ENCODE measurements around the gene EPHA5.

EPHA5 gene

DNA sequence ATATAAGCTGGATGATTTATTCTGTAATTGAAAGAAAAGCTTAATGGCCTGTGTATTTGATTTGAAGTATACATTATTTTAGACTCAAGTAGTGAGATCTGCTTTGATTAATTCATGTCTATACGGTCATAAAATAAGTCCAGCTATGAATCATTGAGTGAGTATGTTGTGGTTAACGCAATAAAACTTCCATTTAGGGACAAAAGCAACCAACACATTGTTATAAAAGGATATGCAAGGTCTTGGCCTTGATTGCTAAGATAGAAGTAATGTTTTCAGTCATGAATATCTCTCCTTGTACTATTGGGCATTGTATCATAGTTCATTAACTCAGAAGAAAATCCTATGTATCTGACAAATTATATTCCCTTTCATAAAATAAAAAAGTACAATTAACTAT, 162.1 kb downstream of the EPHA5 start:
- H3K4me3 ChIP-seq (ENCODE audit: low read depth, low read length) = no peak overlapping the region

DNA sequence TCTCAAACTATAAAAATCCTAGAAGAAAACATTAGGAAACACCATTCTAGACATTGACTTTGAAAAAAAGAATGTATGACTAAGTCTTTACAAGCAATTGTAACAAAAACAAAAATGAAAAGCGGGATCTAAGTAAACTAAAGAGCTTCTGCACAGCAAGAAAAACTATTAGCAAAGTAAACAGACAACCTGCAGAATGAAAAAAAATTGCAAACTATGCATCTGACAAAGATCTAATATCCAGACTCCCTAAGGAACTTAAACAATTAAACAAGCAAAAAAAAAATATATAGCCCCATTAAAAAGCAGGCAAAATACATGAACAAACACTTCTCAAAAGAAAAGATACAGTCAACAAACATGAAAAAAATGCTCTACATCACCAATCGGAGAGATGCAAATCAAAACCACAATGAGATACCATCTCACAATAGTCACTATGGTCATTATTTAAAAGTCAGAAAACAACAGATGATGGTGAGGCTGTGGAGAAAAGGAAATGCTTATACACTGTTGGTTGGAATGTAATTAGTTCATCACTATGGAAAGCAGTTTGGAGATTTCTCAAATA, 168.1 kb downstream of the EPHA5 start:
- H3K4me3 ChIP-seq (ENCODE audit: low read depth, low read length) = no peak overlapping the region

DNA sequence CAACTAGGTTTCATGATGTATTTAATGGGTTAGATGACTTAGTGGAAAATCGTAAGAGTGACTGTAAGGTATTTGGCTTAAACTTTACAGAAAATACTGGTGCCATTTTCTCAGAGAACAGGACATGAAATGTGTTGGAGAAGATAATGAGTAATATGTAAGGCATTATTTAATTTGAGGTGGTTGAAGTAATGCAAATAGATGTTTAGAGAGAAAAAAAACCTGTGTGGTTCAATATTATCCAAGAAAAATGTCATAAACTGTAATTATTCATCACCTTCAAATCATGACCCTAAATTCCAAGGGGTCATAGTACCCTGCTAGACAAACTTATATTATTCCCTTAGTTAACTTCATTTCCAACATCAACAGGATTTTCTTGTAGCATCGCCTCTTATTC, 171.7 kb downstream of the EPHA5 start:
- H3K4me3 ChIP-seq (ENCODE audit: low read depth, low read length) = no peak overlapping the region

DNA sequence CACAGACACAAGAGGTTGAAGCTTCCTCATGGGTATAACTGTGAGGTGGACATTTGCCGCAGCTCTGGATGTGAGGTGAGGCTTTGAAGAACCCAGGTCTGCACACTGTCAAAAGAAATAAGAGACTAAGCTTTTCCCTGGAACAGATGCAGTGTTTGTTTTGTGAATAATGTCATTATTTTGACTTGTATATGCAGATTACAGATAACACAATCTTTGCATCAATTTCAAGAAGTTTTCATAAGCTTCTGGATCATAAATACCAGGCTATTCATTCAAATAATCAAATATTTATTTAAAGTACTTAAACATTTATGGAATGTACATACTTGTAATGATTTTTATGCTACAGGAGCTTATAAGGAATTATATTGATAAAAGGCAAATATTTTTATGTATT, 174.8 kb downstream of the EPHA5 start:
- no peak overlapping the region for H3K4me3 ChIP-seq (ENCODE audit: low read depth, low read length)

GRCh38 chr4:65482410-65482809, 187.9 kb downstream of the EPHA5 start:
- no peak overlapping the region for H3K4me3 ChIP-seq (ENCODE audit: low read depth, low read length)

GRCh38 chr4:65472531-65472930, 197.8 kb downstream of the EPHA5 start:
- no peak overlapping the region for H3K4me3 ChIP-seq (ENCODE audit: low read depth, low read length)

DNA sequence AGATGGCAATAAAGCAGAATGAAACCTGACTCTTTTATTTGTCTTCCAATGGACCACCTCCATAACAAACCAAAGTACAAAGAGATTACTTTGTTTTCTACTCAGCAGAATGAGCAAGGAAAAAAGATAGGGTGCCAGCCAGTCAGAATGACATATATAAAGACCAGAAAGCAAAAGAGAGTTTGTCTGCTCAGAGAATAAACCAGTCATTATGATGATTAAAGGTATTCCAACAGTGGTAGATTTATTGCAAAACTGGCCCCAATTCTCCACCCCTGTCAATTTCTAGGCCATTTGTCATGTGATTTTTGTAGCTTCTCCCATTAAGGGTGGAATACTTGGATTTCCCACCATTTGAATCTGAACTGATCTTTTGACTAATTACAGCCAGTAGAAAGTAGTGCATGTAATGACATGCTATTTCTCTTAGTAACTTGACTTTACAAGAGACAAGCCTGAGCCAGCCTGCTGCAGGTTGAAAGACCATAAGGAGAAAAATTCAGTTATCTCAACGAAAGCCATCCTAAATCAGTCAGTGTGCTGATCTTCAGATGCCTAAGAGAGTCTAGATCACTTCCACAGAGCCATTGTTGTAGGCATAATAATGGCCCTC, 203.1 kb downstream of the EPHA5 start:
- no peak overlapping the region for H3K4me3 ChIP-seq (ENCODE audit: low read depth, low read length)

DNA sequence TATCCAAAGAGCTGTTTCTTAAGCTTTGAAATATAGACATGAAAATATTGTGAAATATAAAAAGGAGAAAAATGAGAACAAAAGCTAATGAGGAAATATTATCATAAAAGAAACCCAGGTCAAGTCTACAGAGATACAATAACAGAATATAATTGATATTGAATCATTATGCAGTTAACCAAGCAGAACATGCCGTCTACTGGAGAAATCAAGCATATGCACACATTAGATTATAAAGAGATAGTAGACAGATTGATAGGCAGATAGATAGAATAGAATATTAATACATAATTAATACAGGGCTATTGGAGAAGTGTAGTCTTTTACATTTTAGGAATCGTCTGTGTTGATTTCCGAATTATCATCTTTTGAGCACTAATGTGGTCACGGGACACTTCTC, 208.5 kb downstream of the EPHA5 start:
- H3K4me3 ChIP-seq (ENCODE audit: low read depth, low read length) = no peak overlapping the region

DNA sequence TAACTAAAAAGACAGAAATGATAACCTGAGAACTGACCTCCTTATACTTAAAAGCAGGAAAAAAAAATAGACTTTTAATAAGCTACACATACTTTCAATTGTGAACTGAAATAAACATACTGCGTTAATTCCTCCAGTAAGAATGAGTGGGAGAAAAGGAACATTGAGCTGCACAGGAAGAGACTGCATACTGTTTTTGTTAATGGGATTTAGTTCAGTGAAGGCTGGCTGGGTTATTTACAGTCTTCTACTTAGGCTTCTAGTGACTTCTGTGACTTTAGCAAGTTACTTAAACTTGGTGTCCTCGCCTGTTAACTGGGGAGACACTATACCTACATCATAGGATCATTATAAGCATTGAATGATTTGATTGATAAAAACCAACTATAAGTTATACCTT, 213.3 kb downstream of the EPHA5 start:
- no peak overlapping the region for H3K4me3 ChIP-seq (ENCODE audit: low read depth, low read length)

- H3K4me3 ChIP-seq (ENCODE audit: low read depth, low read length) = no peak overlapping the region
Observed at GRCh38 chr4:65456579-65456978, 213.7 kb downstream of the EPHA5 start.

- H3K4me3 ChIP-seq (ENCODE audit: low read depth, low read length) = no peak overlapping the region
Observed at GRCh38 chr4:65453398-65453797, 216.9 kb downstream of the EPHA5 start.

DNA sequence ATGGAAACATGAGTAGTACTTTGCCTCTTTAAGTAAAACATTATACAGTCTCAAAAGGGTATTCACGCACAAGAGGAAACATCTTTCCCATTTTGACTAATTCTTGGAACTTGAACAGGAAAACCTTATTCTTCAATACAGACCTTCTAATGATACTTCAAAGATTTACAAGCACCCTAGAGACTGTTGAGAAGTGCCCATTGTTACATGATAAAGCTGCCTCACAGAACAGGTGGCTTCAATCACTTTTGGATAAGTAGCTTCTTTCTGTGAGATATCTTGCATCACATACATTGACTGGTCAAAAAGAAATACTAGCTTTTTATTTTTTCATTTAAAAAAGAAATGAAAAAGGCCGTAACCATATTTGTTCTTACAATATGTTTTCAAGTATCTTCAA, 219.4 kb downstream of the EPHA5 start:
- H3K4me3 ChIP-seq (ENCODE audit: low read depth, low read length) = no peak overlapping the region

- no peak overlapping the region for H3K4me3 ChIP-seq (ENCODE audit: low read depth, low read length)
Observed at GRCh38 chr4:65437102-65437501, 233.2 kb downstream of the EPHA5 start.

GRCh38 chr4:65422109-65422508, 248.2 kb downstream of the EPHA5 start:
- H3K4me3 ChIP-seq (ENCODE audit: low read depth, low read length) = no peak overlapping the region

DNA sequence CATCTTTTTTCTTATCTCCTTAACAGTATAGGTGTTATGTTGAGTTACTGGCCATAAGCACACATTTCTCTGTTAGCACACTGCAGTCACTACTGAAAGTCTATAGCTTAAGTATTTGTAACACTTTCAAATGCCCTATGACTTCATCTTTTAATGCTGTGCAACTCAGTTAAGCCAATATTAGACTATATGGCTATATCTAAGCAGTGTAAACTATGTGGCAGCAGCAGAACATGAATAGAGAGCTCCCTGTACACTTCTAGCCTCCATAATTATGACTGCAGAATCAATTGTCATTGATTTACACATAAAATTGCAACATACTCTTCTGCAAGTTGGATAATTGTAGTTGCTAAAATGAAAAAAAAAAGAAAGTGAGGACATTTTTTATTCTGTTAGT, 250.3 kb downstream of the EPHA5 start:
- H3K4me3 ChIP-seq (ENCODE audit: low read depth, low read length) = no peak overlapping the region

GRCh38 chr4:65416891-65417290, 253.4 kb downstream of the EPHA5 start:
- no peak overlapping the region for H3K4me3 ChIP-seq (ENCODE audit: low read depth, low read length)

GRCh38 chr4:65407483-65407882, 262.8 kb downstream of the EPHA5 start:
- H3K4me3 ChIP-seq (ENCODE audit: low read depth, low read length) = no peak overlapping the region

GRCh38 chr4:65401083-65401482, 269.2 kb downstream of the EPHA5 start:
- no peak overlapping the region for H3K4me3 ChIP-seq (ENCODE audit: low read depth, low read length)

GRCh38 chr4:65399084-65399483, 271.2 kb downstream of the EPHA5 start:
- no peak overlapping the region for H3K4me3 ChIP-seq (ENCODE audit: low read depth, low read length)

DNA sequence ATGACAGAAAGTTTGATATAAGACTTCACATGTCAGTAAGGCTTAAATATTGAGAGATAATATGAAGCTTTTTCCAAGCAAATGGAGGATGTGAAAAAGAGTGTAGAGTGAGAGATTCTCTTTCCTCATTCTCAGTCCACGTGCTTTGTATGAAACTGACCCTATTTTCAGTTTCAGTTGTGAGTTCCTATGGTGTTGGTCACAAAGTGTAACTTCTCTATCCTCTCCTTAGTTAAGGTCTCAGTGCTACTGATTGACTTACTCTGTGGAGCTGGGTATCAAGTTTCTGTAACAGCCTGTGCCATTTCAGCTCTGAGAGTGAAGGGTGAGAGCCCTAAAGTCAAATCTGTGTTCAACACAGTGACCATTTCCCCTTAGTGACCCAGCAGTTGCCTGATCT, 277.2 kb downstream of the EPHA5 start:
- no peak overlapping the region for H3K4me3 ChIP-seq (ENCODE audit: low read depth, low read length)

DNA sequence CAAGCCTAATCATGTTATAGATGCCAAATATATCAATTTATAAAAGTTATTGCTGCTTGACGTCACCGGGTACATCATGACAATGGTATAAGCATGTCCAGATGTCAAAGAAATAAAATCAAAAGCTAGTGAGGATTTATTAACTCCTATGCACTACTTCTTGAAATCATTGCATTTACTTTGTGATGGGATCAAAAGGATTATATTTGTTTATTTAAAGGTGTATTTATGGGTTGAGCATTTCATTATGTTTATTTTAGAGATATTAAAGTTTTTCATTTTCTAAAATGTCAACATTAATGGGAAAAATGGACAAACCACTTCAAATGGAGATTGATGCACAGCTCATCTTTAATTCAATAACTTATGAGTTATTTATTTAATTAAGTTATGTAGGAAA, 277.8 kb downstream of the EPHA5 start:
- H3K4me3 ChIP-seq (ENCODE audit: low read depth, low read length) = no peak overlapping the region

DNA sequence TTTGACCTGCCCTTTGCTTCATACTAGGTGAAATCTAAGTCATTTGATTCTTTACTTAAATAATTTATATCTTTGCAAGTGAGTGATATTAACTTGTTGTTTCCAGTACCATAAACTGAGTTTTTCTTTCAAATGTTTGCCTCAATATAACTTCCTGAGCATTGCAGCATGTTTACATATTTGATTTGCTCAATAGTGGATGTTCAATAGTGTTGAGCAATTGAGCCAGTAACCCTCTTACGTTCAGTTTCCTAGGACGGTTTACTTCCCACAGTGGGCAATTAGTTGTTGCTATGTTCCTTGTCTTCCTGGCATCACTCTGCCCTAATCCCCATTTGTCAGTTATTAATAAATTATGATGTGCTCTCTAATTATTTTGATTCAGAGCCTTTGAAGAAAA, 278.5 kb downstream of the EPHA5 start:
- no peak overlapping the region for H3K4me3 ChIP-seq (ENCODE audit: low read depth, low read length)

- no peak overlapping the region for H3K4me3 ChIP-seq (ENCODE audit: low read depth, low read length)
Observed at GRCh38 chr4:65391382-65391781, 278.9 kb downstream of the EPHA5 start.
